ENCODE measurements around the gene HYOU1.

Gene HYOU1

GRCh38 chr11:119031912-119032280 is 25.1 kb downstream of the HYOU1 start:
- in situ Hi-C loops (cut with HindIII; ENCODE audit: low sequenced_read_pairs), result no loop called here
- no peak overlapping the region for H3K4me3 ChIP-seq (ENCODE audit: low read depth, low read length)

DNA sequence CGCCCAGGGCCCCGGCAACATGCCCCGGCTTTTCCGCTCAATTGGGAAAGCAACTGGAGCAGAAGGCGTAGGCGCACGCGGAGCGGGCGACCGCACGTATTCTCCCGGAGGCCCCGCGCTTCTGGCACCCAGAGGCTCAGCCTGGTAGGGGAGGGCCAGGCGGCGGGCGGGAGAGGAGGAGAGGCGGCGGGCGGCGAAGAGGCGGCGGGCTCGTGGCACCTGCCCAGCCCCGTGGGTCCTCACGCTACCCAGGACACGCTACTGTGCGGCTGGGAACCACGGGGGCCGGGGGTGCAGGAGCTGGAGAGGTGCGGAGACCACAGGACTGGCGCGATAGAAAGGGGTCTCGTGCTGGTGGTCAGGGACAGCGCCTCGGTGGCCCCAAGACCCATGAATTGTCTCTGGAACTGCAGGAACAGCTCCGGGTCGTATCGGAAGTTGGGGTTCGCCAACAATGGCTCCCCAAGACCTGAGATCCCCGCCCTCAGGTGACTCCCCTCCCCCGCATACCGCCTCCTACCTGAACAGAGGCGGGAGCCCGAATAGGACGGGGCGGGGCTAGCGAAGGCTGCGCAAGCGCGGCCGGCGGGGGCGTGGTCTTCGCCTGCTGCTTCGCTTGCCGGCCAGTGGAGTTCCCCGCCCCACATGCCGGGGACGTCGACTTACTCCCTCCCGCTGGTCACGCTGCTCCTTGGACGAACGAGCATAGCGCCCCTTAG is 26.5 kb downstream of the HYOU1 start, which contains the start of gene SLC37A4:
Gene SLC37A4 (minus strand): TSS at position 549 of the 719 bp plus-strand sequence.
- TF ChIP-seq, protein P1, sequence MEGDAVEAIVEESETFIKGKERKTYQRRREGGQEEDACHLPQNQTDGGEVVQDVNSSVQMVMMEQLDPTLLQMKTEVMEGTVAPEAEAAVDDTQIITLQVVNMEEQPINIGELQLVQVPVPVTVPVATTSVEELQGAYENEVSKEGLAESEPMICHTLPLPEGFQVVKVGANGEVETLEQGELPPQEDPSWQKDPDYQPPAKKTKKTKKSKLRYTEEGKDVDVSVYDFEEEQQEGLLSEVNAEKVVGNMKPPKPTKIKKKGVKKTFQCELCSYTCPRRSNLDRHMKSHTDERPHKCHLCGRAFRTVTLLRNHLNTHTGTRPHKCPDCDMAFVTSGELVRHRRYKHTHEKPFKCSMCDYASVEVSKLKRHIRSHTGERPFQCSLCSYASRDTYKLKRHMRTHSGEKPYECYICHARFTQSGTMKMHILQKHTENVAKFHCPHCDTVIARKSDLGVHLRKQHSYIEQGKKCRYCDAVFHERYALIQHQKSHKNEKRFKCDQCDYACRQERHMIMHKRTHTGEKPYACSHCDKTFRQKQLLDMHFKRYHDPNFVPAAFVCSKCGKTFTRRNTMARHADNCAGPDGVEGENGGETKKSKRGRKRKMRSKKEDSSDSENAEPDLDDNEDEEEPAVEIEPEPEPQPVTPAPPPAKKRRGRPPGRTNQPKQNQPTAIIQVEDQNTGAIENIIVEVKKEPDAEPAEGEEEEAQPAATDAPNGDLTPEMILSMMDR (IDR thresholded peaks at IDR 0.05; ENCODE audit: low read depth, low read length, missing control alignments), result no peak
- peak; percentile 95 for DNase-seq (ENCODE audit: low read depth)
- peak within 1 kb of the TSS; percentile 85 for H3K4me3 ChIP-seq (ENCODE audit: low read depth, low read length)
- in situ Hi-C loops (cut with HindIII; ENCODE audit: low sequenced_read_pairs), result no loop called here

More at GRCh38 chr11:119031912-119032280, 25.1 kb downstream of the HYOU1 start:
- no peak for DNase-seq (ENCODE audit: low read depth)
- TF ChIP-seq, protein P1 (IDR thresholded peaks at IDR 0.05; ENCODE audit: low read depth, low read length, missing control alignments), result no peak

GRCh38 chr11:119030029-119030328 is 27.0 kb downstream of the HYOU1 start:
- in situ Hi-C loops (cut with HindIII; ENCODE audit: low sequenced_read_pairs), result no loop called here
- TF ChIP-seq, protein P1 (IDR thresholded peaks at IDR 0.05; ENCODE audit: low read depth, low read length, missing control alignments), result no peak
- no peak for DNase-seq (ENCODE audit: low read depth)

GRCh38 chr11:119029340-119030028 is 27.5 kb downstream of the HYOU1 start:
- in situ Hi-C loops (cut with HindIII; ENCODE audit: low sequenced_read_pairs), result no loop called here
- no peak for DNase-seq (ENCODE audit: low read depth)
- TF ChIP-seq, protein P1 (IDR thresholded peaks at IDR 0.05; ENCODE audit: low read depth, low read length, missing control alignments), result no peak
- peak overlapping the region; percentile 85 for H3K4me3 ChIP-seq (ENCODE audit: low read depth, low read length)

More at GRCh38 chr11:119030029-119030328, 27.0 kb downstream of the HYOU1 start:
- H3K4me3 ChIP-seq (ENCODE audit: low read depth, low read length), result peak overlapping the region; percentile 85

- TF ChIP-seq, protein P1 (IDR thresholded peaks at IDR 0.05; ENCODE audit: low read depth, low read length, missing control alignments), result no peak
These were observed 28.0 kb downstream of the HYOU1 start for GRCh38 chr11:119029069-119029339.

GRCh38 chr11:119028346-119029068 is 28.5 kb downstream of the HYOU1 start:
- in situ Hi-C loops (cut with HindIII; ENCODE audit: low sequenced_read_pairs), result no loop called here
- TF ChIP-seq, protein P1 (IDR thresholded peaks at IDR 0.05; ENCODE audit: low read depth, low read length, missing control alignments), result no peak
- DNase-seq (ENCODE audit: low read depth), result no peak
- no peak overlapping the region for H3K4me3 ChIP-seq (ENCODE audit: low read depth, low read length)

More at GRCh38 chr11:119029069-119029339, 28.0 kb downstream of the HYOU1 start:
- H3K4me3 ChIP-seq (ENCODE audit: low read depth, low read length), result no peak overlapping the region
- in situ Hi-C loops (cut with HindIII; ENCODE audit: low sequenced_read_pairs), result no loop called here
- DNase-seq (ENCODE audit: low read depth), result no peak

Measured in astrocyte of the cerebellum (primary cell).